ENCODE results near the gene SYT15.
A peak's percentile ranks its signal among the peaks of the same experiment; 100 is the strongest.

- TF ChIP-seq ARNTL (CRISPR knock-in tag; IDR thresholded peaks at IDR 0.05; ENCODE audit: borderline replicate concordance, low read depth) (no peak), PATZ1 (CRISPR knock-in tag; IDR thresholded peaks at IDR 0.05; ENCODE audit: borderline replicate concordance) (no peak), ZNF70 (CRISPR knock-in tag; IDR thresholded peaks at IDR 0.05) (no peak), CSDC2 (CRISPR knock-in tag; IDR thresholded peaks at IDR 0.05) (no peak), POU6F1 (CRISPR knock-in tag; IDR thresholded peaks at IDR 0.05; ENCODE audit: borderline replicate concordance, low read depth) (no peak), ISL1 (CRISPR knock-in tag; IDR thresholded peaks at IDR 0.05) (0 out of 2 replicates have a peak, but pooled peaks have one; percentile 6), ESRRG (CRISPR knock-in tag; IDR thresholded peaks at IDR 0.05) (no peak), ZC3H10 (CRISPR knock-in tag; IDR thresholded peaks at IDR 0.05) (no peak), TSHZ2 (CRISPR knock-in tag; IDR thresholded peaks at IDR 0.05) (no peak), RARB (CRISPR knock-in tag; IDR thresholded peaks at IDR 0.05) (no peak), PPARA (CRISPR knock-in tag; IDR thresholded peaks at IDR 0.05; ENCODE audit: borderline replicate concordance) (no peak), ZNF565 (CRISPR knock-in tag; conservative IDR thresholded peaks at IDR 0.05; ENCODE audit: low read depth) (no peak), BACH2 (CRISPR knock-in tag; IDR thresholded peaks at IDR 0.05; ENCODE audit: borderline replicate concordance) (no peak)
These were observed 39.1 kb upstream of the SYT15 start for GRCh38 chr10:46539596-46540411.

All from SK-N-SH treated with all-trans-retinoic acid at 6 μM for 48 hours (cell line).